Renal pelvis (tissue), 4 donors: ENCODE results near the gene CPNE5. TPM values are rescaled to one million over a fixed set of nuclear protein-coding genes. Genes with fewer than 3 reads are reported as not detected.
"Not testable (repeated sequence)": the region's sequence is repeated elsewhere in the genome, so short reads cannot be mapped to it uniquely, and the experiment has no call there.

Source experiments
- DNase-seq: peaks from one replicate; pipeline ENCODE4 v3.0.0-alpha.2; 2013
- polyA plus RNA-seq, 3 donors: library from polyadenylated mRNA; unstranded; fragments of 120-200 nt; gene quantifications; one replicate each; pipeline ENCODE4 v1.2.1, GENCODE V29; 2013; ENCODE audit not compliant: insufficient read length in 3 of 3

The CPNE5 gene
- polyA plus RNA-seq, 3 donors = 12.3 to 14.1 (median 12.6) TPM

DNA sequence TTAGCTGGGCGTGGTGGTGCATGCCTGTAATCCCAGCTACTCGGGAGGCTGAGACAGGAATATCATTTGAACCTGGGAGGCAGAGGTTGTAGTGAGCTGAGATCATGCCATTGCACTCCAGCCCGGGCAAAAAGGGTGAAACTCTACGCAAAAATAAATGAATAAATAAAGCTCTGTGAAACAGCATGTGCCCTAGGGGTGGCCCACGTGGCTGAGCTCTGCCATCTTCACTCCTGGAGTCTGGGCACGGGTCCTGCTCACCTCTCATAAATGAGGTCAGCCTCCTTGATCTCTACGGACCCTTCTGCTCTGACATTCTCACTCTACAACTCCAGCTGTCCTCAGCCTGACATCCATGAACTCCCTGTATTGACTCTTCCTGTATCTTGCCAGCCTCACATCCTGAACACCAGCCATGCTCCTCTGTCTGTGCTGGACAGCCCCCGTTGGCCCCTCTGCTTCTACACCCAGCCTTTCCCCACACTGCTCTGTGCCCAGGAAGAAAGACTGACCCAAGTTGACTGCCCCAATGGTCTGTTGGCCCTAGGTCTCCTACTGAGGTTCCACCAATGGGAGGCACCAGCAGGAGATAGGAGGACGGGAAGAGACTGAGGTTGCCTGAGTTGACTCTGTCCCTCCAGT lies 21.9 kb downstream of the CPNE5 start:
- no peak for DNase-seq

DNA sequence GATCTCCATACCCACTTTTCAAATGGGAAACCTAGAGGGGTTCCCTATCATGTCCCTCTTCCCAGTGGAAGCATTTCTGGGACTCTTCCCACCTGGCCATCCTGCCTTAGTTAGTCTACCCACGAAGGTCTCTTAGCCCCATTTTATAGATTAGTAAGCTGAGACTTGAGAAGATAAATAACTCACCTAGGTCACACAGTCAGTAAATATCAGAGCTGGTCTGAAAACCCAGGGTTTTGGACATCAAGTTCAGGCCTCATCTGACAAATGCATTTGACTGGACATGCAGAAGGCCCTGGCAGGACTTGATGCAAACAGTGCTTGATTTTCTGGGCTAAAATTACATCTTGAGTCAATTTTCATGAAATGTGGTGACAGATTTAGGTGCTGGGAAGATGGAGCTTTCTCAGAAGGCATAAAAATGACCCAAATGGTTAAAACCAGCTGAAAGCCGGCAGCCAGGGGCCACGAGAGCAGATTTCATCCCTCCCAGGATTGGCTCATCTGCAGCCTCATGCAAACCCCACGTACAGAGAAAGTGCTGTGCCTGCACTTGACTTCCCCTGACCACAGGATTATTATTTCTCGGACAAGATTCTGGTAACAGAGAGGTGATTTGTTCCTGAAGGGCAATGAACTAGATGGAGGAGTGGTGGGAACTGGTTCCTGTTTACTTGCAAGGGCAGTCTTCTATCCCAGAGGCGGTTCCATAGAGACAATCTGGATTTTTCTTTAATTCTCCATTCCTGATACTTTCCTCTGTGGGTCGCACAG lies 23.1 kb downstream of the CPNE5 start:
- DNase-seq = no peak

DNA sequence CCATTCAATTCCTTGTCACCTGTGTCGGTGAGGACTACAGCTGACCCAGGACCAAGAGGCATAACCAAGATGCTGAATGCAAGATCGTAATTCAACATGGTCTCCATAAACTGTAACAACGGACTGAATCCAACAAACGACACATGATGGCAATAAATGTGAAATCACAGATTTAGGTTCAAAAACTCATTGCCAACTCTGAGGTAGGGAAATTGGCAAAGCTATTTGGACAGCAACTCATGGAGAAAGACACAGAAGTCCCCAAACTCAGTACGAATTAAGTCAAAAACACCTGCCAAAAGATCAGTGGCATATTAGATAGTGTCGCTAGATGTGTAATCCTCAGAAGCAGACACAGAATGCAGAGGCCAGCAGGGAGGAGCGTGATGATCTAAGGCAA lies 25.0 kb downstream of the CPNE5 start:
- DNase-seq = no peak

DNA sequence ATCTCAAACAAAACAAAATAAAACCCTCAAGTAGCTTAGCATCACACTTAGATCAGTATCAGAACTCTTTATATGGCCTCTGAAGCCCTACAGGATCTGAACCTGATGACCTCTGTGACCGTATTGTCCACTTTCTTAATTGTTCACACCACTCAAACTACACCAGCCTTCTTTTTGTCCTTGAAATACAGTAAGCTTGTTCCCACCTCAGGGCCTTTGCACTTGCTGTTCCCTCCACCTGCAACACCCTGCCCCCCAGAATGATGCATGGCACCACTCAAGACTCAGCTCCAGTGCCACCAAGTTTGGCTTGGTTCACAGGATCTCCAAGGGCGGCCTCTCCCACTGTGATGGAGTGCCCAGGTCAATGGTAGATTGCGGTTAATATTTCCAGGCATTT lies 25.7 kb downstream of the CPNE5 start:
- no peak for DNase-seq

DNA sequence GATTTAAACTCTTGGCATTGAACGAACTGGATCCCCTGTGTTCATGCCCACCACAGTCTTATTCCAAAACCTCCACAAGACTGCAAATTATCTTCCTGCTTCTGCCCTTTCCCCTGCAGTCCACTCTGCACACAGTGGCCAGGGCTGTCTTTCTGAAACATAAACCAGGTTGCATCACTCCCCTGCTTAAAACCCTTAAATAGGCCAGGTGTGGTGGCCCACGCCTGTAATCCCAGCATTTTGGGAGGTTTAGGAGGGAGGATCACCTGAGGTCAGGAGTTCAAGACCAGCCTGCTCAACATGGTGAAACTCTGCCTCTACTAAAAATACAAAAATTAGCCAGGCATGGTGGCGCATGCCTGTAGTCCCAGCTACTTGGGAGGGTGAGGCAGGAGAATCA lies 26.2 kb downstream of the CPNE5 start:
- not testable (repeated sequence) for DNase-seq

DNA sequence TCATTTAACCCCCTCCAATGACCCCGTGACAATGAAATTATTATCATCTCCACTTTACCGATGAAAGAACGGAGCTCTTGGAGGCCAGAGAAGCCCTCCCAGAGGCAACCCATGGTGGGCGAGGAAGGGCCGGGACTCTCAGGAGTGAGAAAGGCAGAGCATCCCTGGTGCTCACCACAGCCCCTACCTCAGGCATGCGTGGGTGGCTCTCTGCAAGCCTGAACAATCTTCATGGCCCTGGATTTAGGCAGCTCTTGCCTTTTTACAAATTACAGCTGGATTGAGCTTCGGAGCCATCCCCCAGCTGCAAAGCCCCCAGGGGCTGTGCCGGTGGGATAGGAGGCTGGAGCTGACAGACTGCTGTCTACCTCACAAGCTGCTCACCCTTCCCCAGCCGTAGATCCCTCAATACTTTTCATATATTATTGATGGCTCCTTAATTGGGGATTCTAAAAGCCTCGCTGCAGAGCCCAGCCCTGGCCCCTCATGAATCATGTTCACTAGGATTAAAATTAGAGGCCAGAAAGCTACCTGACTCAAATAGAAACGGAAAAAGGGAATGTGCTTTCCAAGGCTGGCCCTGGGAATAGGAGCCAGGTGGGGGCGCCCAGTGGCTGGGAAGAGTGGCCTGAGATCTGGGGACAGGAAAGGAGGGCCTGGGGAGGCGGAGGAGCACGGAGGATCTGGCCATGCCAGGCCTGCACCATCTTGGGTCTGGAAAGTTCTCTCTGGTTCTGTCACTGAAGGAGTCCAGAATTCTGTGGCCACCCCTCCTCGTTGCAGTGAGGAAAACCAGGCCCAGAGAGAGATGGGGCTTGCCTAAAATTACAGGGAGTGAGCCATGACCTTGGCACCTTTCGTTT lies 29.1 kb downstream of the CPNE5 start:
- DNase-seq = no peak

DNA sequence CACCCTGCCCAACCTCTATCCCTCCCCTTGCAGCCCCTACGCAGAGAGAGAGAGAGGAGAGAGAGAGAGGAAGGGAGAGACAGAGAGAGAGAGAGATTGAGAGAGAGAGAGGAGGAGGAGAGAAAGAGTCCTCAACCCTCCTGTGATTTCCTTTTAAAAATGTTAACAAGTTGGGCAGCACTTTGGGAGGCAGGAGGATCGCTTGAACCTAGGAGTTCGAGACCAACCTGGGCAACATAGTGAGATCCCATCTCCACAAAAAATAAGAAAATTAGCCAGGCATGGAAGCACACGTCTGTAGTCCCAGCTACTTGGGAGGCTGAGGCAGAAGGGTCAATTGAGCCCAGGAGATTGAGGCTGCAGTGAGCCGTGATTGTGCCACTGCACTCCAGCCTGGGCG lies 30.1 kb downstream of the CPNE5 start:
- DNase-seq = no peak

DNA sequence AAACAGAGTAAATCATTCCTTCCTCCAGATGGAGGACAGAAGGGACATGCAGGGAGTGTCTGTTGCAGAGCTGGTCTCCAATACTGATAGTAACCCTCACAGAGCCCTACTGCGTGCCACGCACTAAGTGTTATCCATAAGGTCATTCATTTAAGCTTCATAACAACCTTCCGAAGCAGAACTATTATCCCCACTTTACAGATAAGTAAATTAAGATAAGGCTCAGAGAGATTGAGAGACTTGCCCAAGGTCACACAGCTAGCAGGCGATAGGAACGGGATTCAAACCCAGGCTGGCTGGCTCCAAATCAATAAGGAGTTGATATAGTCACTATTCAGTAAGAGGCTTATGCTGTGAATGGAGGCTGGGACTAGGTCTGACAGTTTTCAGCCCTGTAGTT lies 30.6 kb downstream of the CPNE5 start:
- DNase-seq = no peak

DNA sequence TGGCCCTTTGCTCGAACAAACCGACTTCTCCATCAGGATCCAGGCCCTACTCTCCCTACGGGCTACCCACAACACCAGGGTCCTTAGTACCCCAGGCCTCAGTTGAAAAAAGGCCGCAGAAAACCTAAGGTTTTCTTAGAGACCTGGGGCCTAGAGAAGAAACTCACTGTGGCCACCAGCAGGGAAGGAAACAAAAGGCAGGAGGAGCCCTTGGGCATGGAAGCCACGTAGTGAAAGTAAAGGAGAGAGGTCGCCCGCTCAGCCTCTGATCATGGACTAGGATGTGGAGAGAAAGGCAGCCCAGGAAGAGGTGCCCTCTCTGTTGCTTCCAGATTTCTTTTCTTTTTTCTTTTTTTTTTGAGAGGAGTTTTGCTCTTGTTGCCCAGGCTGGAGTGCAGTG lies 31.5 kb downstream of the CPNE5 start:
- no peak for DNase-seq

DNA sequence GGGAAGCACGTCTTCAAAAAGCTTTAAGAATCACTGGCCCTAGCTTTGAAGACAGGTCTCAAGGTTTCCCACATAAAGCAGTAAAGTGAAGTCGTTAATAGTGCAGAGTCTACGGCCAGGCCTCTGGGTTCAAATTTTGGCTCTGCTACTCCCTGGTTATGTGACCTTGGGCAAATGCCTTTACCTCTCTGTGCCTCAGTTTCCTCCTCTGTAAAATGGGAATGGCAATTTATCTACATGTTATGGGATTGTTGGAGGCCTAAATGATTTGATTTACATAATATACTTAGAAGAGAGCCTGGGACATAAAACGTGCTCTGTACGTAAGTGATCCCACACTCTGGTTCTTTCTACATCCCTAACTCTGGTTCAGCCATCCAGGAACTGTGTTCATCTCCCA lies 32.1 kb downstream of the CPNE5 start:
- no peak for DNase-seq

DNA sequence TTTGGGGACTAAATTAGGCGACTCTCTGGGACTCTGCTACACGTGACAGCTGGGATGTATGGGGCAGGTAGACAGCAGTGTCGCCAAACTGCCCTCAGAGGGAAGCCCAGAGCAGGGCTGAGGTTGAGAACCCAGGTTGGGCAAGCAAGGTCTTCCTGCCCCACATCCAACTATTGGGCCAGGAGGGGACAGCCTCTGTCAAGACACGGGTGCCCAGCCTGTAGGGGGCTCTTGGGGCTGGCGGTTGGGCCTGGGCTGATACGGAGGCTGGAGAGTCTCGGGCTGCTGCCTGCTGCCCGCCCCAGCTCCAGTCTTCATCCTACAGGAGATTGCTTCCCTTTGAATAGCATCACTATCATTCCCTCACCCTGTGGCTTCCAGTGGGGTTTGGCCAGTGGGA lies 33.3 kb downstream of the CPNE5 start:
- no peak for DNase-seq

DNA sequence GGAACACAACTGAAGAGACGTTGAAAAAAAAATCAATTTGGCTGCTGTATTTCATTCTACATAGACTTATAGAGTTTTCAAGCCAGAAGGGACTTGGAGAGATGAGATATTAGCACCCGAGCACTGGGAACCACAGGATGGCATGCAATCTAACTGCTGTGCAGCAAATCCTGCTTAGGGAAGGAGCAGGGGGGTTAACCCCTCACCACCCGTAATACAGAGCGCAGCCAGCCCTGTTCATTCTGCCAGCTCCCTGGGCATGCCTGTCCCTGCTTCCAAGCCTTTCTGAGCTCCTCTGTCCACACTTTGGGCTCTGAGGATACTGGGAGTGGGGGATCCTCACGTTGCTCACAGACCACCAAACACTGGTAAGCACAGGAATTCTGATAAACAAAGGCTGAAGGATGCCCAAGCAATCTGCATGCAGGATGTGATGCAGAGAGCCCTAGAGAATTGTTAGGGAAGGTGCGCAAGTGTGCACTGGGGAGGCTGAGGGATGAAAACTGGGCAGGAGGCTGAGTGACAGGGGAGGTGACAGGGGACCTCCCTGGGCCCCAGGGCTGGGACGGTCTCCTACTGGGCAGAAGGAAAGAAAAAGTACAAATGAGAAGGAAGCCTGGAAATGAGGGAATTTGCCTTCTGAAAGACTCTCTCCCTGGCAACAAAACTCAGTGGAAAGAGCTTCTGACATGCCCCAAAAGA lies 34.0 kb downstream of the CPNE5 start:
- DNase-seq = no peak

DNA sequence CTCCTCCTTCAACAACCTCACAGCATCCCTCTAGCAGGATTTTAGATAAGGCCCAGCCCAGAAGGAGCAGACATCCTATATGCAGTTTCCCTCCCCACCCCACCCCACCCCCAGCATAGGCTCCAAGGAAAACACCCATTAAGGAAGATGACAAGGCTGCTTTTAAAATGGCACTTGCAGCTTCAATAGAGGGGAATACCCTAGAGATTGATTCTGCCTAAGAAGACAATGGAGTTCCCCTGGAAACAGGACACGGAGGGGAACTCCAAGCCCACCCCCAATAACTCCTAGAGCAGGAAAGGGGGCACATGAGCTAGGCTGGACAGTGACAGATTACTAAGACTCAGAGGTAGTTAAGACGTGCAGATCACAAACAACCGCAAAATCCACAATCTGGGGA lies 34.7 kb downstream of the CPNE5 start:
- no peak for DNase-seq

DNA sequence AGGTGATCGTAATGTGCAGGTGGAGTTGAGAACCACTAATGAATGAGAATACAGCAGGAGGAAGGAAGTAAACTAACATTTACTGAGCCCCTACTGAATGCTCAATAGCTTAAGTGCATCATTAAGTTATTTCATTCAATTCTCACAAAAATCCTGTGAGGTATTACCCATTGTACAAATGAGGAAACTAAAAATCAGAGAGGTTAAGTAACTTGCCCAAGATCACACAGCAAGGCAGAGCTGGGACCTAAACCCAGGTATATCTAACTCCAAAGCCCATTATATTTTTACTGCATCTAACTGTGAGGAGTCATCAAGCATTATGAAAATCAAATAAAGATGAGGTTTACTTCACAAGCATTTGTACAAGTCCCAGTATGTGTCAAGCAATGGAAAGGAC lies 35.3 kb downstream of the CPNE5 start:
- no peak for DNase-seq

DNA sequence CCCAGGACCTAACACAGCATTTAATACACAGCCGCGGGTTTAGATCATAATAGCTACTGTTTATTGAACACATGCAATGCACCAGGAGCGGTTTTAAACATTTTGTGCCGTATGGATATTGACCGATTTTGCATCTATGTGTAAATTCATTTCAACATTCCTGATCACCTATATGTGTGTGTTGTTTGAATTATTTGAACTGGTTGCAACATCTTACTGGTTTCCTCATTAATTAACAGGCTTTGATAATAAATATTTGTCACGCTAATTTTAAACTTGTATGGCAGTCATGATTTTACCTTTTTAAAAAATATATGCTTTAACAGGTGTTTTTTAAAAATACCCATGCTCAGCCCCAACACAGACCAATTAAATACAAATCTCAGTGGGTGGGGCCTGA lies 35.8 kb downstream of the CPNE5 start:
- no peak for DNase-seq

DNA sequence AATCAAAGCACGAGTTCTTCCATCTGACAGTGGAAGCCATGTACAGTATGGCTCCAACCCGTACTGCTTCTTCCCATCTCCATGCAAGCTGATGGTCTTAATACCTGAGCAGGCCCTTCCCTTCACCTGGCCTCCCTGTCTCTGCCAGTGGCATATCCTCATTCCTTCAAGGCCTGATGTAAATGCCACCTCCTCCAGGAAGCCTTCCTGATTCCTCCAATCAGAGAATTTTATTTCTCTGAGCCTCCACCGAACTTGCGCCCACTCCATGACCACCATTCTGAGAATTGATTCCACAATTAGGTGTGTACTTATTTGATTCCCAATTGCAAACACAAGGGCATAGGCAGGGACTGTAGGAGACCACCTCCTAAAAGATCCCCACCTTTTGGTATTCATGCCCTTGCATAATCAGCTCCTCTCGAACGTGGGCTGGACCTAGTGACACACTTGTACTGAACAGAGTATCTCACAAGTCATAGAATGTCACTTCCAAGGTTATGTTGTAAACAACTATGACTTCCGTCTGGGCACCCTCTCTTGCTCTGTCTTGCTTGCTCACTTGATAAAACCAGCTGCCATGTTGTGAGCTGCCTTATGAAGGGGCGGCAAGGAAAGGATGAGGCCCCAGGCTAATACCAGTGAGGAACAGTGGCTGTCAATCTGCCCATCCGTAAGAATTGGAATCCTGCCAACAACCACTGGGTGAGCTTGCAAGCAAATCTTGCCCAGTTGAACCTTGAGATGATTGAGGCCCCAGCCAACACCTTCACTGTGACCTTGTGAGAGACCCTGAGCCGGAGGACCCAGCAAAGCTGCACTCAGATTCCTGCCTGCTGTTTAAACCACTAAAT lies 38.8 kb downstream of the CPNE5 start:
- DNase-seq = no peak

DNA sequence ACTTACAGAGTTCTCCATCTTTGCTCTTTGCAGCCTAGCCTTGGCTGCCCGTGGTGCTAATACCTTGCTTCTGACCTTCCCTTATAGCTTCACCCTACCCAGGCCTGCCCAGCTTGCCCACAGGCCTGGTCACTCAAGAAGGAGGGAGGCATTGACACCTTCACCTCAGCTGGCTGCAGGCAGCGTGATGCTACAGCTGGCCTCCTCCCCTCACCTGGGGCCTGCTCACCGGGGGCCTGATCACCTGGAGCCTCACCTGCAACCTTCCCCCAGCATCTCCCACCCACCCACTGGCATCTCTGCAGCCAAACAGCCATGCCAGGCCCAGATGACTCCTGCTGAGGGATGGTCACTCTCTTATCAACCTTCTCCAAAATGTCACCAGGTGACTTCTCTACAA lies 40.4 kb downstream of the CPNE5 start:
- no peak for DNase-seq

DNA sequence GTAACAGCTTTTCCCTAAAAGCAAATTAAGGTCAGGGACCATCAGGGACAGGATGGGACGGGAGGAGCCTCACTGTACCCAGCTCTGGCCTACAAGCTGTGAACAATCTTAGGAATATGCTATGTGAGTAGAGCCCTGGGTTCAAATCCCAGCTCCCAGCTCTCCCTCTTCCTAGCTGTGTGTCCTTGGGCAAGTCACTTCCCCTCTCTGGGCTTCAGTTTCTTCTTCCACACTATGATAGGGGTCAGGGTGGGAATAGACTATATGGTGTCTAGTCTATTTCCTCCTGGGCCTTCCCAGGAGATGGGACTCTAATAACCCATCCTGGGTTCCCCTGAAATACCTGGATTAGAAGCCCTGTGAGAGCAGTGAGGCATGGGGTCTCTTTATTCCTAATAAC lies 41.6 kb downstream of the CPNE5 start:
- DNase-seq = no peak

DNA sequence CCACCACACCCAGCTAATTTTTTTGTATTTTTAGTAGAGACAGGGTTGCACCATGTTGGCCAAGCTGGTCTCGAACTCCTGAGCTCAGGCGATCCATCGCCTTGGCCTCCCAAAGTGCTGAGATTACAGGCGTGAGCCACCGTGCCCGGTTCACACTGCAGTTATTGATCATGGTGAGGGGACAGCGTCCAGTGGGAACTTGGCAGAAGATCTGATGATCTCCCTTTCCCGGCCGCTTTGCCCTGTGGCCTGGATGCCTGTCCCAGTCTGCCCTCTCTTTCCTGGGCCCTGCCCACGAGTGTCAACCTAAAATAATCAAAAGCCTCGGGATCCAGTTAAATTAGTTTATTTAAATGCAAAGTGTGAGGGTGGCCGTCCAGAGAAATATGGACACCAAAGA lies 42.2 kb downstream of the CPNE5 start:
- no peak for DNase-seq

DNA sequence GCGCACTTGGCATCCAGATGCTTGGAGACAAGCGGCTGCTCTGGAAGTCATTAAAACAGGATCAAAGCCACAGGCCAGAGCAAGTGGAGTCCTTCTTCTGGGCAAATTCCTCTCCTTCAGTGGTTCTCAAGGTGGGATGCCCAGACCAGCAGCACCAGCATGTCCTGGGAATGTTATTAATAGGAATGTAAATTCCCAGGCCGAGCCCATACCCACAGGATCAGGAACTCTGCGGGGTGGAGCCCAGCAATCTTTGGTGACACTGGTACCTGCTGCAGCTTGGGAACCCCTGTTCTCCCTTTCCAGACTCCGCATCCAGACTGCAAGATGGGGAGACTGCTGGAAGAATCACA lies 44.6 kb downstream of the CPNE5 start:
- DNase-seq = no peak

DNA sequence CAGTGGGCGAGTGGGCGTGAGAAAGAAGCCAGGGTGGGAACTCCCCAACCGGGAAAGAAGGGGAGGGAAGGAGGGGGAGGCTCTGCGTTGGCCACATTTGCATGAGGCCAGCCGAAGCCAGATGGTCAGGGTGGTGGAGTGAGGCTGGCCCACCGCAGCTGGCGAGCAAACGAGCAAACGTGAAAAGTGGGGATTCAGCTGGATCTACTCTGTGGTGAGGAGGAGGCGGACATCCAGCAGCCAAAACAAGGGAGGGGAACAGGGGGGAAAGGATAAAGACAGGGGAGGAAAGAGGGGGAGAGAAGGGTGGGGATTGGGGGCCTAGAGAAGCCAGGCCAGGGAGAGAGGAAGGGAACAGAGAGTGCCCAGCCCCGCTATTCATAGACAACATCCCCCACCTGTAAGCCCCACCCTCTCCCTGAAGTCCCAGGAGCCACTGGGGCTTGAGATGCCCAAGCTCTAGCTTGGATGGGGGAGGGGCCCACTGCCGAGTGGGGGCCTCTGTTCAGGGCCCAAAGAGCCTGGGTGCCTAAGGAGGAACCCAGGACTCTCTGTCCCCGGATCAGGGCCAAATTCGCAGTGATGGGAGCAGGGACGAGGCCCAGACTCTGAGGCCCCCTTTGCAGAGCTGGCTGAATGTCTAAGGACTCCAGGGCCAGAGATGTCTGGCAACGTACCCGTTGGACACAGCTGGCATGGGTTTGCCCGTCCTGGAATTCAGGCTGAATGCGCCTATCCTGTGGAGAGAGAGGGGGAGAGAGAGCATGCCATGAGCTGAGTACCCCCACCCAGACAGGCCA lies 45.1 kb downstream of the CPNE5 start:
- no peak for DNase-seq
